Islet of Langerhans (tissue), 1 donor: ENCODE results near the gene DACT2.
"Not testable (repeated sequence)": the region's sequence is repeated elsewhere in the genome, so short reads cannot be mapped to it uniquely, and the experiment has no call there.

ENCODE experiments used
- FAIRE-seq: peaks from one replicate; lab custom pipeline; 2011; peaks lifted over from hg19 to GRCh38; lab: Jason Lieb, UNC

DACT2 gene

DNA sequence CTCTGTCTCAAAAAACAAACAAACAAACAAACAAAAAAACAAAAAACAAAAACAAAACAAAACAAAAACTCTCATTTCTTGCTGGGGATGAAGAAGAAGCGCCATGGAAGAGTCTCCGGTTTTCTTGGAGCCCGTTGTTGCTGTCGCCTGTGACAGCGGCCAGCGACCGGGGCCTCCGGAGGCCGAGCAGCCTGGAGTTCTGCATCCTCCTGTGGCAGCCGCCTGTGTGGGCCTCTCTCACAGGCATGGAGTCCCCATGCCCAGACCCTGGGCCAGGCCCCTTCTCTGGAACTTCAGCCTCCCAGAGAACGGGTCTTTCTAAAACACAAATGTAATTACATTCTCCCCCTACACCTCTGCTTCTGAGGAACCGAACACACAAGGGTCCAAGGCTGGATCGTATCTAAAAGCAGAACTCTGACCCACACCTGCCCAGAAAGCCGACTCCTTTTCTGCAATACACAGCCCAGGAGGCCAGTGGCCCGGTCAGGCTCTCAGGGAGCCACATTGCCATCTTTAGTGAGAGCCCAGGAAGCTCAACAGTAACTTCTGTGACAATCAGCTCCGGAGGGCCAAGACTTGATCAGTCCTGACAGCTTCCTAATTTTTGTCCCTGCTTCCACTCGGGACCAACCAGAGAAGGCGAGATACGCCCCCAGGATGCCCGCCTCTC lies 18.5 kb downstream of the DACT2 start:
- FAIRE-seq: no peak

DNA sequence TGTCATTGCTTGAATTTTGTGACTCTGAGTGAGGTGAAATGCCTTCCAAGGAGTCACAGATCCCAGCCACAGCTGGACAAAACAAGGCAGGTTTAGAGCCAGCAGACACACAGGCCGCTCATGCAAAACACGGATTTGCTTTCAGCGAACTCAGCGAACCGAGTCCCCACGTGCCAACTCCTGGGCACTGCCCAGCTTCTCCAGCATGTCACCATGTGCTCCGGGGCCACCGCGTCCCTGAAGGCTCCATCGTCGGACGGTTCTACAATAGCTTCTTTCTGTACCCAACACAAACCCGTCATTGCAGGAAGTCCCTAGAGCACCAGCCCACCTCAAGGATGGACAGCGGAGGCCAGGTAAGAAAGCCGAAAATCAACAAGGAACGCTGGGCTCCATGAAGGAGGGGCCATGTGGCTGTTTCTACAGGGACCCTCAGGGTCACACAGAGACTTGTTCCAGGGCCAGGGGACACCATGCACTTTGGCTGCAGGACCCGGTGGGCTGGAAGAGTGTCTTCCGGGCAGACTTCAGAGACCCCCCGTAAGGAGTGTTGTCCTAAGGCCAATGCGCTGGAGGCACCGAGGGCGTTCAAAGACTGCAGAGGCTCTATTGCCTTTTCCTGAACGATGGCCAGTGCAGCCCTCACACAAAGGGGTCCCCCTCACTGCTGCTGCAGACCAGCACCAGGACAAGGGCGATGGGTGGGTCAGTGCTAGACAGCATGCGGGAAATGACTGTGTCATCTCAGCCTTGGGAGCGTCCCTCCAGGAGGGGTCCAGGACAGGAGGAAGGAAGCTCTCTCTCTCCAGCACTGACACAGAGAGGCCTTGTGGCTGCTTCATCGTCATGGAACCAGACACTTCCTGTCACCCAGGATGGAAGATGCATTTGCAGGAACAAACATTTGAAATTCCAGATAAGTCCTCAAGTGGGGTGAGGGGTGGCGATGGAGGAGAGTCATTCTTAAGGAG lies 19.8 kb downstream of the DACT2 start:
- FAIRE-seq: no peak

DNA sequence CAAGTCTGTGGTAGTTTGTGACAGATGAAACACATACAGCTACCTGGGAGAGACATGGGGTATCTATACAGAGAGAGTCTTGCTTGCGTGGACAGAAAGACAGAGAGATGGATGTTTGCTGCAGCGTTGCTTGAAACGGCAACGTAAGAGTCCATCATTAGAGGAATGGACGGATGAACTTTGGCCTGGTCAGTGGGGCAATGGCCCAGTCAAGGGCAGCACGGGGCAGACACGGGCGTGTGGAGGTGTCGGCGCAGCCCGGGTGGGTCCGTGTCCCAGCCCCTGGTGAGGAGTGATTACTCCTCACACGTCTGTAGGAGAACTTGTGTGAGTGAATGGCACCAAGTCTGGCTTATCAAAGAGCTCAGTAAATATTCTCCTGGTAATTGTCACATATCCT lies 21.9 kb downstream of the DACT2 start:
- no peak for FAIRE-seq

DNA sequence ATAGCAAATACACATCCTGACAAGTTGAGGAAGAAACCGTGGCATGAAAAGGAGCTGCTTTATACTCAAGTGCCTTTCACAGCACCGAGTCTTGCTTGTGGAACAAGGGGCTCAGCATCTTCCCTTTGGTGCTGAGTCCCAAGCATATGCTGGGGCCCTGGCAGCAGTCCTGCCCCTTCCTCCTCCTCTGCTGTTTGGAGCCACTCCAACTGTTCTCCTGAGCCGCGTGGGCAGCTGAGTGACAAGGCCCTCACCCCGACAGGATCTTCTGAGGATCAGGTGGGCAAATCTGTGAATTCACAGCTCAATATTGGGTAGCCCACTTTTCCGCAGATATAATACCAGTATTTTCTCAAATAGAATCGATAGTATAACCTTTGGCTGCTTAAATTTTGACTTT lies 24.7 kb downstream of the DACT2 start:
- no peak for FAIRE-seq

DNA sequence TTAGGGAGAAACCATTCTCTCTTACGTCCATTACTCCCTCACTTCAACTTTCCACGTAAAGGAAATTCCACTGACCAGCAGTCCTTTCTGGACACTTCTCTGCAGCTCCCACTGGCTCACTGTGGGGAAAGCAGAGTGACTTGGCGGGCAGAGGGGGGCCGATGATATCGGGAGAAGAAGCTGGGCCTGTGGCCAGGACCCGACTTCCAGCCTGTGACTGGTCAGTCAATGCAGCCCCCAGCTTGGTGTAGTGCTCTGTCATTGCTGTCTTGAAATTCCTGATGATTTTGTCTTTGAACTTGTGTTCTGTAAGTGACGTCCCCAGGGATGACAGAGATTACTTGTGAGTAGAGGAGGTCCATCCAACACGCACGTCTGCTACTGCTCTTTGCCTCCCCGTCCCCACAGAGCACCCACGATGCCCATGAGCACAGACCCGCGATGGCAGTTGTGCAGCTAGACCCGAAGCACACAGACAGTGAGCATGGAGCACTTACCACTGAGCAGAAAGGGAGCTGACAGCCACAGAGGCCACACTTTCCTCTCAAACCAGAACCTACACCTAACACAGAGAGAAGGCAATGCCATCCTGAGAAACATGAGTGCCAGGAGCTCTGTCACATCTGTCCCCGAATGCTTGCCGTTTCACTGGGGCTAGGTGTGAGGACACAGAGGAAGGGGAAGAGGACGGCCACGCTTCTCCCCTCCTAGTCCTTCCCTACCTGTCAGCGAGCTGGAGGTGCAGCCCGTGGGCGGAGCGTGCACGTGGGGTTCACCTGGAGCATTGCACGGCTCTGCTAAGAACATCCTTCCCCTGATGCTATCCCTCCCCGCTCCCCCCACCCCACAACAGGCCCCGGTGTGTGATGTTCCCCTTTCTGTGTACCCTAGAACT lies 25.7 kb downstream of the DACT2 start:
- FAIRE-seq: no peak

DNA sequence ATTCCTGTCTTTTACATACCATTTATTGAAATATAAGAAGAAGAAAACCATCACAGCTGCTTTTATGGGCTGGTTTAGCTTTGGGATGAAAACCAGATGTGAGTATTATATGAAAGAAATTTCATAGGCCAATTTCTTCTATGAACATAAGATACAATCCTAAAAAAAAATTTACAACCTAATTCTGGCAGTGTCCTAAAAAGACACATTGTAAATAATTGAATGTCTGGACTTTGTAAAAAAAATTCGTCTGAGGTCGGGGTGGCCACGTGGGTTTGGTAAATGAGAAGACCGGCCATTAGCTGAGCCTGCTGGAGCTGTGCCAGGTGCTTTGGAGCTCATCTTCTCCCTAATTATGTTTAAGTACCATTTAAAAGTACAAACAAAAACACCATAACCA lies 26.8 kb downstream of the DACT2 start:
- FAIRE-seq: no peak

DNA sequence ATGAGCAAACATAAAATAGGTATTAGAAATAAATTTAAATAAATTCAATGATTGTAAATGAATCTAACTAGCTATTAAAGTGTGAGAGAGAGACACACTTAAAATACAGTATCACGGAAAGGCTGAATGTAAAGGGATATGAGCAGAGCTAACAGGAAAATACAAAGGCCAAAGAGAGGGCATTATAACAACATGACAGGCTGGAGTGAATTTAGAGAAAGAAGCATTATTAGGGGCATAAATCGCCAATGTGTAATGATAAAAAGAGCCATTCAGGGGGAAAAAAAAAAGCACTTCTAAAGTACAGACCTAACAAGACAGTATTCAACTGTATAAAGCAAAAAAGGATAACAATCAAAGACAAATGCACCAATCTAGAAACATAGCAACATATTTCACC lies 28.1 kb downstream of the DACT2 start:
- FAIRE-seq: no peak

DNA sequence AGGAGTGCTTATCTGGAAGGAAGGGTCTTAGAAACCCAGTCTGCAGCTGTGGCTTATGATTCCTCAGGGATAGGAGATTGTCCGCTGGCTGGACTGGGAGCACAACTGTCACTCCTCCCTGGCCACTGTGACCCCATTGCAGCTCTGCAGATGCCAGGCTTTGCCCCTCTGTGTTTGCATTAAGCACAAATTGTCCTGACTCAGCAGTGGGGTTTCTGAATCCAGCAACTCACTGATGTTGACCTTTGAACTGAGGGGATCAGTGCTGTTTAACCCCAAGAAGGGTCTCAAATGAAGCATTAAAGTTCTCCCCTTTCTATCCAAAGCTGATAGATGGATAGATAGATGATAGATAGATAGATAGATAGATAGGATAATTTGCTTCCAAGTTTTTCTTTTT lies 29.5 kb downstream of the DACT2 start:
- FAIRE-seq: no peak

DNA sequence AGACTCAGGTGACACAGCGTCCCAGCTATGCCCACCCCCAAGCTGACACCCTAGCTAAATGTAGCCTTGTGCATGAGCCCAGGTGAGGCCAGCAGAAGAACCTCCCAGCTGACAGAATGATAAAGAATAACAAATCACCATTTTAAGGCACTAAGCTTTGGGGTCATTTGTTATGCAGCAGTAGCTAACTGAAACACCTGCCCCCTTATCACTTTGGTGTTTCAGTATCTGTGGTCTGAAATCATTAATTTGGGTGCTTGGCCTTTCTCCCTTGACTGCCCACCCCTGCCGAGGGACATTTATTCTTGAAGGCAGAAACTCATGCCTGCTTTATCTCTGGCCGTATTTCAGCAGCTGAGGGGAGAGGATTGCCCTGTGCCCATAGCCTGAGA lies 30.0 kb downstream of the DACT2 start:
- FAIRE-seq: no peak

DNA sequence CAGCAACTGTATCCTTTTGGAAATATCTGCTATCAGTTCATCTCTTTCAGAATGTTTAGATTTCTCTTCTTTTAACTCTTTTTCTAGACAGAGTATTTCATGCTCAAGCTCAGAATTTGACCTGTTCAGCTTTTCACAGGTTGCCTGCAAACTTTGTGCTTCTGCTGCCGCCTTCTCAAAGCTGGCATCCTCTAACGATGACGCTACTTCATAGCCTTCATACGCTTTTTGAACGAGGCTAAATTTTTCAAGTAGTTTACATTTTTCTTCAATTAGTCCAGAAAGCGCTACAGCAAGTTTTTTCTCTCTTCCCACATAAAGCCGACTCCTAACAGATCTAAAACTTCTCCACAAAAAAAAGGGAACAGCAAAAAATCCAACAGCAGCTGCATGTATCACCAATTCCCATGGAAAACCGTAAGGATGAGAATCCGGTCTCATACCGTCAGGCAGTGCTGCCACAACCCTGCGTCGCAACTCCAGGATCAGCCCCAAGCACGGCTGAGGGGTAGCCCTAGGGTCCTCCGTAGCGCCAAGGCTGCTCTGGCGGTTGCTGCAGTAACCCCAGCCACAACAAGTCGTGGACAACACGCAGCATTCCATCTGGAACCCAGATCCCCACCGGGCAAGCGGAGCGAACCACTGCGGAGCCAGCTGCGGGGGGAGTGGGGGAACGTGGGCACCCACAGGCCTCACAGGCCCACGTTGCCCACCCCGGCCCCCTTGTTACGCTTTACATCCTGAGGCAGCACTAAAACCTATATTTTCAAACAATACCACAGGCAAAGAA lies 30.6 kb downstream of the DACT2 start:
- no peak for FAIRE-seq

DNA sequence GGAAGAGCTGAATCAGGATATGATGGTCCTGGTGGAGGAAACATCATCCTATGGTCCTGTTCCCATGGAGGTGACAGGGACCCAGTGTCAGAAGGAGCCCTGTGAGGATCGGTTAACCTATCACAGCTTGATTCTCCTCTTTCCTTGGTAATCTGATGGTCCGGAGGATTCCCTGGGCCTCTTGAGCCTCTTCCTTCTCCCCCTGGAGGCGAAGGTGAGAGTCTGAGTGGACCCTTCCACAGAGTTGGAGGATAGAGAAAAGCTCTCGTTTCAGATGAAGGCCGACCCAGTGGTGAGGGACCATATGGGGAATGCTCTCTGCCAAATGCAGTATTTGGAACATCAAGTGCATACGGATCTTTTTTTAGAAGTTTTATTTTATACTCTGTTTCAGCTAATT lies 32.1 kb downstream of the DACT2 start:
- not testable (repeated sequence) for FAIRE-seq

DNA sequence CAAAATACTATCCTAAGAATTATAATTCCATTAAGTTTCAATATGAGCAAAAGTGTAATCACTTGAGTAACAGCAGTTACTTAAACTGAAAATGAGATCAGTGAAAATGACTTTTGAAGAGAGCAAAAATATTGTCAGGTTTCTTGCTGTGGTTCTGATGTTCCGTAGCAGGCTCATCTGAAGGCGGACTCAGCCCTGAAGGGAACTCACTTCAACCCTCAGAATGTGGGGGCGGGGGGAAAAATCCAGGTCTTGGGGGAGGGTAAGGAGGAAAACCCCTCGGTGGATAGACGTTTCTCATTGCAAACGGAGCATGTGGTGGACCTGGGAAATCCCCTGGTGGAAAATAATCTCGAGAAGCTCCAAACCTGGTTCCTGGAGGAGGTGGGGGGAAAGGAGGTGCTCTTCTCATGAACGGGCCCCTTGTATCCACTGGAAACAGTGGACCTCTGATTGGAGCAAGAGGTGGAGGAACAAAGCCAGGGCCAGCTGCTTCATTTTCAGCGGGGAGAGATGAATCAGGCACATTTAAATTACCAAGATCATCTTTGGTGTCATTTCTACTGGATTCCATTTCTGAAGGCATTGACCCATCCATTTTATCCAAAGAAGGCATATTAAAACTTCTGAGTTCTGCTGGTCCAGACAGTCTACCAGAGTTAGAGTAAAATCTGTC lies 32.7 kb downstream of the DACT2 start:
- FAIRE-seq: not testable (repeated sequence)

DNA sequence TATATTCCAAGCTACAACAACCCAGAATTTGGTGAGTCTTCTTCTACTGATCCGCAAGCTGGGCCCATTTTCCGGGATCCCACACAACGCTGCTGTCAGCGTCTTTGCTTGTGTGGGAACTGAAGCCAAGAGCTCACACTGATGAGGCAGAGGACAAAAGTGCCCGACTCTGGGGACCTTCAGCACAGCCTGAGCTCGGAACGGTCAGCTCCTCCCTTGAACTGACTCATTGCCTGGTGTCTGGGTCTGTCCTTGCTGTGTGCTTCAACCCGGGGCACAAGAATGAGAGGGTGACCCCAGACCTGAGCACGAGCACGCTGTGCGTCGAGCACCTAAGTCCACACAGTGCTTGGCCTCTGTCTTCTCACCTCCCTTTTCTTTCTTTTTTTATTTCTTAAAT lies 33.5 kb downstream of the DACT2 start:
- no peak for FAIRE-seq

DNA sequence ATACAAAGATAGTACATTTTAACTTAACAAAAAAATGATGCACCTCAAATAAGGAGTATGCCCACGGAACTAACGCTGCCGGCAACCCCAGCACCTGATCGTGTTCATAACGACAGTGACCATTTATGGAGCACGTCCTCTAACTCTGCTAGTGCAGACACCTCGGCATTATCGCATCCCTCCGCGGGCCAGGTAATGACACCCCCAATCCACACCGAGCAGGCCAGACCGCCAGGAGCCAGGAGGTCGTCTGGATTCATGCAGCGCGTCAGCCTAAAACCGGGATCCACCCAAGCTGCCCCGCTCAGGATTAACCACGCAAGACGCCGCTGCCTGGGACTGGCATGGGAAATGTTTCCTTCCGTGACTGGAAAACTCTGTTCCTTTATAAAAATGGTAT lies 34.1 kb downstream of the DACT2 start:
- FAIRE-seq: no peak

DNA sequence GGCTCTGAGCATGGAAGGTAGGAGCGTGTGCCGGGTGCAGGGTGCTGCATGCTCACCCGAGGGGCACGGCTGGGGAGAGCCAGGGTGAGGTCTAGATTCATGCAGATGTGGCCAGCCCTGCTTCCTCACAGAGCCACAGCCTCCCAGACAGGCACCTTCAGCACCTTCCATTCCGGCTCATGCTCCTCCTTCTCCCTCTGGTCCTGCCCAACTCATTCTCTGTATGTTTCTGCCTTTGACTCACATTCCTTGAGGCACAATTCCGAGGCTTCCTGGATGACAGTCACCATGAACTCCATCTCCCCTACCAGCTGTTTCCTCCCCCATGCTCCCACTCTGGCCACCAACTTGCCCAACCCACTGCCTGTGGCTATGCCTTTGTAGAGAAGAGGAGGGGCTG lies 35.4 kb downstream of the DACT2 start:
- FAIRE-seq: no peak

DNA sequence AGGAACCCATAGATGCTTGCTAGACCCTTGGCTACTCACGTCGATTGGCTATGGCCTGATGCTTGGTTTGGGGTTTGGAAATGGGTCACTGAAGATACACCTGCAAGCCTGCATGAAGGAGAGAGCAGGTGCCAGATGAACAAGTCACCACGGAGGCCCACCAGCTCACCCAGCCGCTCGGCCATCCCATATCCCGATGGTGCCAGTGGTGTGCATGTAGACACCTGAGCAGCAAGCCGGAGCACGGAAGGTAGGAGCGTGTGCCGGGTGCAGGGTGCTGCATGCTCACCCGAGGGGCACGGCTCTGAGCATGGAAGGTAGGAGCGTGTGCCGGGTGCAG lies 35.9 kb downstream of the DACT2 start:
- FAIRE-seq: no peak

DNA sequence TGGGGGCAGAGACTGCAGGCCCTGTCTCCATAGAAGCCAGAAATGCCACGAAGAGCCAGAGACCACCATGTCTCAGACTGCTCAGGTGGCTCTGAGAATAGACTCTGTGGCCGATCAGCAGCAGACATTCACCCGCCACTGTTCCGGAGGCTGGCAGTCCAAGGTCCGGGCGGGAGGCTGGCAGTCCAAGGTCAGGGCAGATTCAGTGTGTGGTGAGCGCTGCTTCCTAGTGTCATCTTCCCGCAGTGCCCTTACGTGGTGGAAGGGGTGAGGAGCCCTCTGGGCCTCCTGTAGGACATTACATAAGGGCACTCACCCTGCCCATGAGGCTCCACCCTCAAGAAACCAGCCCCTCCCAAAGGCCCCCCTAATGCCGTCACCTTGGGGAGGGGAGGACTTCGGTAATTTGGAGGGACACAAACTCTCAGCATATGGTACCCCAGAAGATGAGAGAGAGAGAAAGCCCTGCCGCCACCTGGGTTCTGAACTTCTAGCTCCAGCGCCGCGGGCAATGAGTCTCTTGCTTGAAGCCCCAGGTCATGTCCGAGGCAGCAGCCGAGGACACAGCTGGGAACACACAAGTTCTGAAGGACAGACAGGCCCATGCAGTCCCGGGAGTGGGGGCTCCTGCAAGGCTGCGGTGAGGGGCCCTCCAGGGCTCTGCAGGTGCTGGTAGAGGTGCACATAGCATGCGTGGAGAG lies 36.4 kb downstream of the DACT2 start:
- no peak for FAIRE-seq

DNA sequence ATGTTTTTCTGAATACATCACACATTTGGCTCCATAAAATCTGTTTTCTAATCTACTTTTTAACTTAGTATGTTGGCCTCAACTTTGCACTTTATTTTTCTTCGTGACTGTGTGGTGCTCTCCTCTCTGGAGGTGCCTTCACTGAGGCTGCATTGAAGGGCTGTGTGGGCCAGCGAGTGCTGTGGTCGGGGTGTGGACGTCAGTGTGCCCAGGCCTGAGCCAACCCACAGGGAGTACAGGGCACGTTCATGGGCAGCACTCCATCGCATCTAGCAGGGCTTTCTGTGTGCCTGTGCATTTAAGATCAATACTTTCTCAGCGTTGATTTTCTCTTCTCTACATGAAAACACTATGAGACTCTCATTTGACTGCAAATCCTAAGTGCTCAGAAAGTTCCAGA lies 37.8 kb downstream of the DACT2 start:
- FAIRE-seq: no peak

DNA sequence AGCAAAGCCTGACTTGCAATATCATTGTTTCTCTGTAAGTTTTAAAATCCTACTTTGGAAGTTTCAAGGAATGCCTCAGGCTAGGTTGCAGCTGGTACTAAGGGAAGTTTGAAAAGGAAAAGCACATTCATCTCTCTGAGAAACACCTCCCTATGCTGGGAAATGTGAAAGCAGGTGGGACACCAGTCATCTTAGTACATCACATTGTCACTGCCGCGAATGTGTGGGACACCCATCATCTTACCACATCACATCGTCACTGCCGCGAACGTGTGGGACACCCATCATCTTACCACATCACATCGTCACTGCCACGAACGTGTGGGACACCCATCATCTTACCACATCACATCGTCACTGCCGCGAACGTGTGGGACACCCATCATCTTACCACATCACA lies 38.3 kb downstream of the DACT2 start:
- not testable (repeated sequence) for FAIRE-seq

DNA sequence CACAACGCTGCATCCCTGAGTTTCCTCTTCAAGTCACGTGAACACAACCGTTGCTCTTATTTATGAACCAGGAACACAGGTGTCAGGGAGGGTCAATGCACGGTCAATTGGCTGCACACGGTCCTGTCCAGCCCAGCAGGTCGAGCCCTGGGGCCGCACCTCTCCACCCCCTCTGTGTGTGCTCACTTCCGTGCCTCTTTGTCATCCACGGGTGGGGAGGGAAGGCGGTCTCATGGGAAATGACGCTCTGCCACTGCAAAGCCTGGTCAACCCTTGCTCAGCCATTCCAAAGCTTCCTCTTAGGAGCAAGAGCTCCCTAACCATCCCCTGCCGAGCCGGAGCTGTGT lies 38.7 kb downstream of the DACT2 start:
- FAIRE-seq: no peak
